HG02870 (cell line): ENCODE results near the gene CCDC57.

ENCODE experiments used
- ATAC-seq: cut with Tn5 transposase; IDR thresholded peaks from one replicate; pipeline ENCODE4 v1.9.1; 2021; ENCODE audit warnings: mild to moderate bottlenecking, moderate library complexity; ENCODE audit not compliant: unreplicated experiment

Gene CCDC57

GRCh38 chr17:82085031-82085861, 127.4 kb downstream of the CCDC57 start:
- no peak for ATAC-seq

- ATAC-seq: no peak
These were observed 128.1 kb downstream of the CCDC57 start for GRCh38 chr17:82084373-82085030.

- no peak for ATAC-seq
These were observed 128.9 kb downstream of the CCDC57 start for GRCh38 chr17:82083533-82084359.

GRCh38 chr17:82083009-82083408, 129.6 kb downstream of the CCDC57 start:
- no peak for ATAC-seq

- ATAC-seq: no peak
These were observed 130.2 kb downstream of the CCDC57 start for GRCh38 chr17:82082456-82082855.

GRCh38 chr17:82081966-82082365, 130.7 kb downstream of the CCDC57 start:
- ATAC-seq: no peak

GRCh38 chr17:82081546-82081945, 131.1 kb downstream of the CCDC57 start:
- no peak for ATAC-seq

- ATAC-seq: no peak
These were observed 131.7 kb downstream of the CCDC57 start for GRCh38 chr17:82080789-82081464.

- no peak for ATAC-seq
These were observed 132.4 kb downstream of the CCDC57 start for GRCh38 chr17:82080048-82080788.

GRCh38 chr17:82079001-82079677, 133.5 kb downstream of the CCDC57 start:
- no peak for ATAC-seq

GRCh38 chr17:82078433-82078832, 134.2 kb downstream of the CCDC57 start:
- ATAC-seq: no peak

GRCh38 chr17:82077617-82078358, 134.9 kb downstream of the CCDC57 start:
- ATAC-seq: no peak

- no peak for ATAC-seq
These were observed 135.7 kb downstream of the CCDC57 start for GRCh38 chr17:82076785-82077591.

- no peak for ATAC-seq
These were observed 136.4 kb downstream of the CCDC57 start for GRCh38 chr17:82076018-82076784.

GRCh38 chr17:82073446-82073845, 139.2 kb downstream of the CCDC57 start:
- no peak for ATAC-seq

GRCh38 chr17:82072827-82073226, 139.8 kb downstream of the CCDC57 start:
- no peak for ATAC-seq

GRCh38 chr17:82070611-82071010, 142.0 kb downstream of the CCDC57 start:
- ATAC-seq: no peak
